ENCODE data around the gene LRMDA. TPM values are rescaled to one million over a fixed set of nuclear protein-coding genes. Genes with fewer than 3 reads are reported as not detected.

LRMDA gene
- total RNA-seq, 1 experiment from 2014 or later, result 0.10 TPM

- DNase-seq (ENCODE audit: low spot score), result no peak
Measured at GRCh38 chr10:76152186-76152585, 720.8 kb downstream of the LRMDA start.

- no peak for DNase-seq (ENCODE audit: low spot score)
Measured at GRCh38 chr10:76155961-76156360, 724.5 kb downstream of the LRMDA start.

- DNase-seq (ENCODE audit: low spot score), result no peak
Measured at GRCh38 chr10:76160446-76161300, 729.2 kb downstream of the LRMDA start.

GRCh38 chr10:76161301-76161582, 729.8 kb downstream of the LRMDA start:
- no peak for DNase-seq (ENCODE audit: low spot score)

GRCh38 chr10:76168437-76168836, 737.0 kb downstream of the LRMDA start:
- no peak for DNase-seq (ENCODE audit: low spot score)

GRCh38 chr10:76169246-76169645, 737.8 kb downstream of the LRMDA start:
- DNase-seq (ENCODE audit: low spot score), result no peak

GRCh38 chr10:76172020-76172419, 740.6 kb downstream of the LRMDA start:
- DNase-seq (ENCODE audit: low spot score), result no peak

GRCh38 chr10:76175533-76176165, 744.2 kb downstream of the LRMDA start:
- no peak for DNase-seq (ENCODE audit: low spot score)

GRCh38 chr10:76176166-76176550, 744.7 kb downstream of the LRMDA start:
- DNase-seq (ENCODE audit: low spot score), result no peak

GRCh38 chr10:76177936-76178335, 746.5 kb downstream of the LRMDA start:
- DNase-seq (ENCODE audit: low spot score), result no peak

GRCh38 chr10:76178532-76179292, 747.3 kb downstream of the LRMDA start:
- no peak for DNase-seq (ENCODE audit: low spot score)

GRCh38 chr10:76179806-76180205, 748.4 kb downstream of the LRMDA start:
- DNase-seq (ENCODE audit: low spot score), result no peak

GRCh38 chr10:76184647-76185046, 753.2 kb downstream of the LRMDA start:
- no peak for DNase-seq (ENCODE audit: low spot score)

GRCh38 chr10:76185471-76186301, 754.3 kb downstream of the LRMDA start:
- no peak for DNase-seq (ENCODE audit: low spot score)

GRCh38 chr10:76188216-76188615, 756.8 kb downstream of the LRMDA start:
- DNase-seq (ENCODE audit: low spot score), result no peak

GRCh38 chr10:76190634-76191270, 759.3 kb downstream of the LRMDA start:
- no peak for DNase-seq (ENCODE audit: low spot score)

GRCh38 chr10:76191336-76191735, 759.9 kb downstream of the LRMDA start:
- DNase-seq (ENCODE audit: low spot score), result no peak

- no peak for DNase-seq (ENCODE audit: low spot score)
Measured at GRCh38 chr10:76192151-76192550, 760.7 kb downstream of the LRMDA start.

GRCh38 chr10:76192694-76193320, 761.4 kb downstream of the LRMDA start:
- no peak for DNase-seq (ENCODE audit: low spot score)

- DNase-seq (ENCODE audit: low spot score), result no peak
Measured at GRCh38 chr10:76195654-76196390, 764.4 kb downstream of the LRMDA start.
